Uterus (tissue), 2 donors: ENCODE measurements around the gene CDK12.

Experiments used
- CTCF ChIP-seq, 4 experiments: fragments of 200-600 bp in 2 of 4; fragments of 450-650 bp in 2 of 4; sonication (generic) in 2 of 4; IDR thresholded peaks; one replicate each; pipeline ENCODE4 v1.5.1; 2016 to 2019; ENCODE audit warnings: antibody characterized with exemption in 4 of 4, mild to moderate bottlenecking in 2 of 4, moderate library complexity in 1 of 4
- POLR2A ChIP-seq, 2 donors: fragments of 450-650 bp; IDR thresholded peaks; one replicate each; pipeline ENCODE4 v1.6.1; 2016; ENCODE audit warnings: antibody characterized with exemption in 2 of 2, mild to moderate bottlenecking in 1 of 2, moderate library complexity in 1 of 2

- TF ChIP-seq POLR2A (IDR thresholded peaks at IDR 0.05) (no peak), CTCF (IDR thresholded peaks at IDR 0.05) (no peak)
These were observed 94.1 kb downstream of the CDK12 start for GRCh38 chr17:39555368-39555767.
